Measurements from ENCODE around the gene HESX1. TPM values are rescaled to one million over a fixed set of nuclear protein-coding genes. Genes with fewer than 3 reads are reported as not detected.

The HESX1 gene
- total RNA-seq, result under 1 TPM in 1 of 2 experiments, not detected in 1; 0.42 TPM

DNA sequence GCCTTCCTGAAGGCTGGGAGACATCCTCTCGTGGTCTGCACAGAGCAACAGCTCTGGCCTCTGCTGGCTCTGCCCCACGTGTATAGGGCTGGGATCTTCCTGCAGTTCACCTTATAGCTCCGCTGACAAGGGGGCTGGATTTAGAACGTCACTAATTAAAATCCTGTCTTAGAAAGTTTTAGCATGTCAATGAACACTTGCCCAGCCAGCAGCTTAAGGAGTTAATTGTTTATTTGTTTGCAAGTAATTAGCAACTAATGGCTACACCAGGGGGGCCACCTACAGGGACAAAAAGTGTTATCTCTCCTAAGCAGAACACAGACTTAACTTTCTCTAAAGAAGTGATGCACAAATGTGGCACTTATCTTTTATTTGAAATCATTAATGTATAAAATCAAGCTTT, at the start of gene HESX1:
Gene HESX1 (minus strand): TSS at position 84 of the 403 bp plus-strand sequence. CDS start 60 bp downstream, at position 24.
- ChIA-PET POLR2A (no interaction called here), CTCF (interaction anchor here (0.6 to 1.2 kb wide), 2 partner anchors 18 to 27 kb away, joined by 4 read pairs; no protein-coding TSS in a partner anchor)
- DNase-seq, result no peak
- H3K27me3 Mint-ChIP-seq, result peaks cover 13% of the 10 kb centered on the region
- no peaks in the 10 kb centered on the region for H3K36me3 Mint-ChIP-seq (ENCODE audit: low read depth)
- no peaks in the 10 kb centered on the region for H3K9me3 Mint-ChIP-seq
- no peaks in the 10 kb centered on the region for H3K4me1 Mint-ChIP-seq
- H3K4me3 Mint-ChIP-seq, result no peak within 1 kb of the TSS
- H3K27ac Mint-ChIP-seq, result no peak within 1 kb of the TSS

DNA sequence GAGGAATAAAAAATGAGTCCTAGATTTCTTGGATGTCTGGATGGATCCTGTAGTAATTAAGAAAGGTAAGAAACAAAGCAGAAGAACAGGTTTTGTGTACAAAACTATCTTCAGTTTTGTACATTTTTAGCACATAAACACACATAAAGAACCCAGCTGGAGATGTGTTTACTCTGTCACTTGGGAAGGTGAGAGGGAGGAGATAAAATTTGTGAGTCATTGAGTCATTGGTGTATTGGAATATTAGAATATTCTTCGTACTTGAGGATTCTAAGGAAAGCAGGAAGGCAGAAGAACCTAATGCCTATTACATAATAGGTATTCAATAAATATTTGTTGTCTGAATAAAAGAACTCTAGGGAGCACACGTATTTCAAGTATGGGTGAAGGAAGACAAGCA, 45.2 kb upstream of the HESX1 start:
- Mint-ChIP-seq H3K36me3 (ENCODE audit: low read depth) (peaks cover 35% of the 10 kb centered on the region), H3K4me3 (no peak overlapping the region), H3K9me3 (no peaks in the 10 kb centered on the region), H3K27ac (no peak overlapping the region), H3K4me1 (no peaks in the 10 kb centered on the region), H3K27me3 (no peaks in the 10 kb centered on the region)
- POLR2A ChIA-PET, result no interaction called here
- no peak for DNase-seq
- CTCF ChIA-PET, result interaction anchor here (1.4 kb wide), 1 partner anchor 34 kb away, joined by 3 read pairs; no protein-coding TSS in a partner anchor

DNA sequence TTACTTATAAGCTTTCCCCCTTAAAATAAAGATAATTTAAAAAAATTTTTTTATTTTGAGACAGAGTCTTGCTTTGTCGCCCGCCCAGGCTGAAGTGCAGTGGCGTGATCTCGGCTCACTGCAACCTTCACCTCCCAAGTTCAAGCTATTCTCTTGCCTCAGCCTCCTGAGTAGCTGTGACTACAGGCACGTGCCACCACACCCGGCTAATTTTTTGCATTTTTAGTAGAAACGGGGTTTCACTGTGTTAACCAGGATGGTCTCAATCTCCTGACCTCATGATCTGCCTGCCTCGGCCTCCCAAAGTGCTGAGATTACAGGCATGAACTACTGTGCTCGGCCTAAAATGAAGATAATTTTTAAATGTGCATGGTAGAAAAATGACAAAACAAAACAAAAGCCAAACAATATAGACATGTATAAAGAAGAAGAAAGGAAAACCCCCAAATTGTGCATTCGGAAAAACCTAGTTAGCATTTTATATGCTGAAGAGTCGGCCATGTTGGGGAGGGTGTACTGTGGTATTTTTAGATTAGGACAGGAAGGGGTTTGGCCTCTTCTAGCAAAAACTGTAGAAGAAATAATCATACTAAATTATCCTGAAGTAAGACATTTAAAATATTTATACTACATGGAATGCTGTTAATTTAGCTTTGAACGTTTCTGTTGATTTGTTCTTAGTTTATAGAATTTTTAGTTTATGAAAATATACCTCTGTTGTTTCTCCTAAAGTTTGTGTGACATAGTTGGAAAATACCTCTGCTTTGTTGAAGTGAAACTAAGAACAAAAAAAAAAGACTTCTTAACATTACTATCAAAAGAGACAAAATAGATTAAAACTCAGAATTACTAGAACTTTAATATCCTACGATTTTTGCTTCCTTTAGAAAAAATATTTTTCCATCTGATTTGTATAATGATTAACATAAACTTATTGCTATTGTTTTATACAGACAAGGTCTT, 35.1 kb upstream of the HESX1 start:
- no peak overlapping the region for H3K27ac Mint-ChIP-seq
- H3K4me3 Mint-ChIP-seq, result no peak overlapping the region
- peaks cover 12% of the 10 kb centered on the region for H3K4me1 Mint-ChIP-seq
- DNase-seq, result no peak
- H3K9me3 Mint-ChIP-seq, result peaks cover 2% of the 10 kb centered on the region
- ChIA-PET CTCF (interaction anchor here (0.5 to 0.7 kb wide), 2 partner anchors 42 to 86 kb away, joined by 3 to 4 read pairs; no protein-coding TSS in a partner anchor), POLR2A (no interaction called here)
- H3K36me3 Mint-ChIP-seq (ENCODE audit: low read depth), result peaks cover 18% of the 10 kb centered on the region
- H3K27me3 Mint-ChIP-seq, result no peaks in the 10 kb centered on the region

DNA sequence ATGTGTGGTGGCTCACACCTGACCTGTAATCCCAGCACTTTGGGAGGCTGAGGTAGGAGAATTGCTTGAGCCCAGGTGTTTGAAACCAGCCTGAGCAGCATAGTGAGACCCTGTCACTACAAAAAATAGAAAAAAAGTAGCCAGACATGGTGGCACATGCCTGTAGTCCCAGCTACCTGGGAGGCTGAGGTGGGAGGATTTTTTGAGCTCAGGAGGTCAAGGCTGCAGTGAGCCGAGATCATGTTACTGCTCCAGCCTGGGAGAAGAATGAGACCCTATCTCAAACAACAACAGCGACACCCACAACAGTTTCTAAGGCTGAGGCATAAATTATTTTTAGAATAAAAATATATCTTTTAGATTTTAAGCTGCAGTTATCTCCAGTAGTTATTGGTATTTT, 34.0 kb upstream of the HESX1 start:
- Mint-ChIP-seq H3K36me3 (ENCODE audit: low read depth) (peaks cover 10% of the 10 kb centered on the region), H3K4me1 (peaks cover 20% of the 10 kb centered on the region), H3K27ac (no peak overlapping the region), H3K9me3 (peaks cover 1% of the 10 kb centered on the region), H3K27me3 (no peaks in the 10 kb centered on the region), H3K4me3 (no peak overlapping the region)
- ChIA-PET POLR2A (no interaction called here), CTCF (no interaction called here)
- DNase-seq, result no peak

DNA sequence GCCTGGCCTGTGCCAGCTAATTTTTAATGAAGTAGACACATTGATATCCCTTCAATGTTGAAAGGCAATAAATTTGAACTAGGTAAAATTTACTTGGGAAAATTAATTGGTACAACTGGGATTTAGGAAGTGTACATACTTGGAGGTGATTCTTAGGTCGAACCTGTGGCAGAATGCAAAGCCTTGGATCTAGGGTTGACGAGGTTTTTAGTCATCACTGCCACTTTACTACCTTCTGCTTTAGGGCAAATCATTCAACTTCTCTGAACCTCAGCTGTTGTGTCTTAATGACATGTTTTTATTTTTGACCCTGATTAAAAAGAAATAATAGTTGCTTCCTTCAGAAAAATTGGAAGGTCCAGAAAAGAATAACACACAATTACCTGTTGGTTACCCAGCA, 30.2 kb upstream of the HESX1 start:
- Mint-ChIP-seq H3K27me3 (no peaks in the 10 kb centered on the region), H3K9me3 (no peaks in the 10 kb centered on the region), H3K4me3 (no peak overlapping the region), H3K27ac (no peak overlapping the region), H3K36me3 (ENCODE audit: low read depth) (no peaks in the 10 kb centered on the region), H3K4me1 (peaks cover 32% of the 10 kb centered on the region)
- ChIA-PET POLR2A (no interaction called here), CTCF (no interaction called here)
- DNase-seq, result no peak

- ChIA-PET CTCF (interaction anchor here (0.9 to 1.3 kb wide), 3 partner anchors 15 to 58 kb away, joined by 3 to 4 read pairs (median 3); no protein-coding TSS in a partner anchor), POLR2A (no interaction called here)
- peak overlapping the region; percentile 81 for H3K27ac Mint-ChIP-seq
- peaks cover 2% of the 10 kb centered on the region for H3K27me3 Mint-ChIP-seq
- H3K4me1 Mint-ChIP-seq, result peaks cover 30% of the 10 kb centered on the region
- no peaks in the 10 kb centered on the region for H3K9me3 Mint-ChIP-seq
- H3K4me3 Mint-ChIP-seq, result peak overlapping the region; percentile 87
- H3K36me3 Mint-ChIP-seq (ENCODE audit: low read depth), result no peaks in the 10 kb centered on the region
- DNase-seq, result peak; percentile 52
Measured at GRCh38 chr3:57227930-57228751, 28.4 kb upstream of the HESX1 start.

DNA sequence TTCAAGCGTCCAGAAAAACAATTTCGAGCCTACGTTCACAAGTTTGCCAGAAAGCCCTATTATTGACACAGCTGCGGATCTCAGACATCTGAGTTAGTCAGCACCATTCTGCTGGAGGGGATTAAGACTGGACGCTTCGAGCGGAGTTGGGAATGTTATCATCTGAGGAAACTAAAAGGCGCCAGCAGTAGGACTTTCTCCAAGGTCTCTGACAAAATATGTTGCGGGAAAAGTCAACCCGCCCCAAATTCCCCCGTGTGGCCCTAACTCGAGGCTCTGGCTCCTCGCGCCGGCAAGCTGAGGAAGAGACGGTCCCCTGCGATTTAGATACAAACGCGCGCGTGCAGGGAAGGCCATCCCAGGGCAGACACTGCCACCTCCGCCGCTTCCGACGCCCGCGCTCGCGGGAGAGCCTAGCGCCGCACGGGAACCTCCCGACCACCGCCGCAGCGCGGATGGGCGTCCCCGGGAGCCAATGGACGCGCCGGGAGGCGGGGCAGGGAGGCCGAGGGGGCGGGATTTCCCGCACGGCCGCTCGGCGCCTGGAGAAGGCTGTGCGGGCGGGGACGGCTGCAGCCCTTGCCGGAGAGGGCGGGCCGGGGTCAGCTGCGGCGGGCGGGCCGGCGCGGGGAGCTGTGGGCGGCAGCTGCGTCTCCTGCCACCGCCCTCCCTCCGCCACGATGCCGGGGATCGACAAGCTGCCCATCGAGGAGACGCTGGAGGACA, 27.6 kb upstream of the HESX1 start, which contains the start of gene APPL1:
Gene APPL1 (plus strand): TSS at position 526 of the 726 bp plus-strand sequence. CDS start 155 bp downstream, at position 681.
- POLR2A ChIA-PET, result no interaction called here

DNA sequence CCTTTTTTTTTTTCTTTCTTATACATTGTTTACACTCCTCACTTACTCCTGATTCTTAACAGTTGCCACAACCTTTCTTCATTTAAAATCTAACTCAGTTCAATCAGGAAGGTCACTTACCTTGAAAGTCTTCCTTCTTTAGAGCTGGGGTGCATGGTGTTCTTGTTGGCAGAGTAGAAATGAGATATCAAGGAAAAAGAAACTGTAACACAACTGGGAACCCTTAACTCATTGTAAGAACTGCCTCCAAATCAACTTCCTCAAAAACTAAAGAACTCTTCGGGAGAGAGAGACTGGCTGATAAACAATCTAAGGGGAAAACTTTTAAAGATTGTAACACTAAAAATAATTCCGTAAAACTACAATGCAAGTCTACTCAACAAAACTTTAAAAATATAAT, 26.4 kb upstream of the HESX1 start:
- DNase-seq, result no peak
- H3K27me3 Mint-ChIP-seq, result peaks cover 3% of the 10 kb centered on the region
- no peaks in the 10 kb centered on the region for H3K36me3 Mint-ChIP-seq (ENCODE audit: low read depth)
- H3K4me3 Mint-ChIP-seq, result no peak overlapping the region
- peaks cover 30% of the 10 kb centered on the region for H3K4me1 Mint-ChIP-seq
- POLR2A ChIA-PET, result no interaction called here
- H3K9me3 Mint-ChIP-seq, result no peaks in the 10 kb centered on the region
- CTCF ChIA-PET, result interaction anchor here (0.6 to 0.7 kb wide), 2 partner anchors 10 to 32 kb away, joined by 3 to 4 read pairs; no protein-coding TSS in a partner anchor
- no peak overlapping the region for H3K27ac Mint-ChIP-seq

More for the DNA sequence above, 27.6 kb upstream of the HESX1 start, which contains the start of gene APPL1:
- H3K36me3 Mint-ChIP-seq (ENCODE audit: low read depth), result no peaks in the 10 kb centered on the region
- peak within 1 kb of the TSS; percentile 87 for H3K4me3 Mint-ChIP-seq
- H3K27me3 Mint-ChIP-seq, result peaks cover 3% of the 10 kb centered on the region
- DNase-seq, result peak; percentile 88
- H3K27ac Mint-ChIP-seq, result peak within 1 kb of the TSS; percentile 82
- peaks cover 30% of the 10 kb centered on the region for H3K4me1 Mint-ChIP-seq
- CTCF ChIA-PET, result interaction anchor here (0.6 to 1.3 kb wide), 3 partner anchors 16 to 91 kb away, joined by 3 read pairs; no protein-coding TSS in a partner anchor
- H3K9me3 Mint-ChIP-seq, result no peaks in the 10 kb centered on the region

DNA sequence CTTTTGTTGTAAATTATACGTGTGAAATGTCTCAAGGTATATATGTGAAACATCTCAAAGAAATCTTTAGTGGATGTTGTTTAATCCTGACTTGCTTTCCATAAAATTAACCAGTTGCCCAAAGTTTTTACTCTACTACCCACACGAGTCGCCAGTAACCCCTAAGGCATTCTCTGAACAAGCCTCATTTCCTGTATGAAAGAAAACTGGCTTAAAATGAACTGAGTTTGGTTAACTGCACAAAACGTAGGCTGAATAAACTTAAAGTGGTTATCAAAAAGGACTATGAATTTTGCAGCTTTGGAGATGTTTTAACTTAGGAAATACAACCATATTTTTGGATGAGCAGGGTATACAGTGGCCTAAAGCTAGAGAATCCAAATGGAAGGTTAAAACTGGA, 25.1 kb upstream of the HESX1 start:
- peaks cover 3% of the 10 kb centered on the region for H3K27me3 Mint-ChIP-seq
- no peaks in the 10 kb centered on the region for H3K36me3 Mint-ChIP-seq (ENCODE audit: low read depth)
- POLR2A ChIA-PET, result no interaction called here
- peaks cover 23% of the 10 kb centered on the region for H3K4me1 Mint-ChIP-seq
- no peak overlapping the region for H3K27ac Mint-ChIP-seq
- no peak for DNase-seq
- H3K4me3 Mint-ChIP-seq, result no peak overlapping the region
- CTCF ChIA-PET, result no interaction called here
- no peaks in the 10 kb centered on the region for H3K9me3 Mint-ChIP-seq

DNA sequence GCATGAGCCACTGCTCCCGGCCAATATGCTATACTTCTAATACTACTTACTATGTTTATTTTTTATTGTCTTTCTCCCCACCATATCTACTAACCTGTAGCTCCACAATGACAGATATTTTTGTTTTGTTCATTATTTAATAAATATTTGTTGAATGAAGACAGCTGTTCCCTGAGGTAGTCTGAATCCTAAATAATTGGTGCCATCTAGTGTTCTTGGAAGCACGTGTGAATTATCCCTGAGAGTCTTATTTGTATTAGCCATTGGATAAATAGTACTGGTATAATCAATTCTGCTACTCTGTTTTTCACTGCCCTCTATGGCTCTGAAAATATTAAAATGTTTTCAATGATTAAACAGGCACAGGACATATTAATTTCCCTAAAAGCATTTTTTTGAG, 22.1 kb upstream of the HESX1 start:
- H3K27ac Mint-ChIP-seq, result no peak overlapping the region
- no peaks in the 10 kb centered on the region for H3K9me3 Mint-ChIP-seq
- ChIA-PET POLR2A (no interaction called here), CTCF (no interaction called here)
- H3K4me3 Mint-ChIP-seq, result no peak overlapping the region
- peaks cover 6% of the 10 kb centered on the region for H3K27me3 Mint-ChIP-seq
- H3K36me3 Mint-ChIP-seq (ENCODE audit: low read depth), result no peaks in the 10 kb centered on the region
- H3K4me1 Mint-ChIP-seq, result peaks cover 6% of the 10 kb centered on the region
- no peak for DNase-seq

- Mint-ChIP-seq H3K9me3 (no peaks in the 10 kb centered on the region), H3K36me3 (ENCODE audit: low read depth) (no peaks in the 10 kb centered on the region), H3K4me3 (no peak overlapping the region), H3K4me1 (no peaks in the 10 kb centered on the region), H3K27me3 (no peaks in the 10 kb centered on the region), H3K27ac (no peak overlapping the region)
- ChIA-PET CTCF (no interaction called here), POLR2A (no interaction called here)
- no peak for DNase-seq
Measured at GRCh38 chr3:57206423-57206822, 6.6 kb upstream of the HESX1 start.

DNA sequence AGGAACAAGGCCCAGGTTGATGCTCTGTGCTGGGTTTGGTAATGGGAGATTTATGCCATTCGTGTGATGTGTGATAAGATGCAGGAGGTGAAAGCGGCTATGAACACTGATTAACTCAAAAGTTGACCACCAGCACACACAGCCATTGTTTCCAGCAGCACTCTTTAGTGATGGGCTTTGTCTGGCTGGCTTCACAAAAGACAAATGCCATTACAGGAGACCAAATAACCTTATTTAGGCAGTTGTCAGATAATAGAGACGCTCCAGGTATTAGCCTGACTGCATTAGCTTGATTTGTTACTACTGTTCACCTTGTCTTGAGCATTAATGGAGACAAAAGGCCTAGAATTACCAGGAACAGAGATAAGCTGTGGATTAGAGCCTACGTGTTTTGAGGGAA, 5.1 kb downstream of the HESX1 start:
- Mint-ChIP-seq H3K4me1 (no peaks in the 10 kb centered on the region), H3K4me3 (no peak overlapping the region), H3K27me3 (peaks cover 37% of the 10 kb centered on the region), H3K27ac (no peak overlapping the region), H3K36me3 (ENCODE audit: low read depth) (no peaks in the 10 kb centered on the region), H3K9me3 (no peaks in the 10 kb centered on the region)
- ChIA-PET POLR2A (no interaction called here), CTCF (interaction anchor here (0.5 kb wide), 1 partner anchor 31 kb away, joined by 4 read pairs; no protein-coding TSS in a partner anchor)
- DNase-seq, result no peak

All from activated CD4-positive, alpha-beta T cell treated with anti-CD3 and anti-CD28 coated beads, Interleukin-2, amount 10 ng/mL, durations not matched to agents 7 days and 5 days (primary cell).